IMR-90 (cell line): ENCODE data around the gene MCF2L.

ENCODE experiments used
- BHLHE40 ChIP-seq: fragments of 150-350 bp; IDR thresholded peaks from 2 replicates; pipeline ENCODE4 v1.6.1; 2016; ENCODE audit warnings: mild to moderate bottlenecking, low read depth, low read length
- CEBPB ChIP-seq: IDR thresholded peaks from 2 replicates; pipeline ENCODE4 v1.6.1; 2012; ENCODE audit warnings: low read depth, low read length, improper control_type of control experiment
- CTCF ChIP-seq: conservative IDR thresholded peaks from 2 replicates; pipeline ENCODE4 v1.5.1; 2012; ENCODE audit warnings: mild to moderate bottlenecking, low read depth, low read length, improper control_type of control experiment
- MAFK ChIP-seq: IDR thresholded peaks from 2 replicates; pipeline ENCODE4 v1.6.1; 2012; ENCODE audit warnings: low read depth, low read length, improper control_type of control experiment
- MXI1 ChIP-seq: IDR thresholded peaks from 2 replicates; pipeline ENCODE4 v1.6.1; 2012; ENCODE audit warnings: low read depth, mild to moderate bottlenecking, low read length, moderate library complexity, borderline replicate concordance
- POLR2A ChIP-seq: IDR thresholded peaks from 2 replicates; pipeline ENCODE4 v1.6.1; 2012; ENCODE audit warnings: mild to moderate bottlenecking, low read depth, low read length
- RAD21 ChIP-seq: IDR thresholded peaks from 2 replicates; pipeline ENCODE4 v1.6.1; 2012; ENCODE audit warnings: low read length, improper control_type of control experiment
- RCOR1 ChIP-seq: IDR thresholded peaks from 2 replicates; pipeline ENCODE4 v1.6.1; 2012; ENCODE audit warnings: mild to moderate bottlenecking, low read length, improper control_type of control experiment; ENCODE audit not compliant: insufficient replicate concordance
- RFX5 ChIP-seq: IDR thresholded peaks from 2 replicates; pipeline ENCODE4 v1.8.0; 2012; ENCODE audit warnings: low read depth, mild to moderate bottlenecking, low read length, moderate library complexity
- SMC3 ChIP-seq: fragments of 150-350 bp; IDR thresholded peaks from 2 replicates; pipeline ENCODE4 v1.6.1; 2016; ENCODE audit warnings: low read depth, mild to moderate bottlenecking, antibody characterized with exemption, low read length, moderate library complexity
- USF2 ChIP-seq: fragments of 150-350 bp; IDR thresholded peaks from 2 replicates; pipeline ENCODE4 v1.6.1; 2017; ENCODE audit warnings: mild to moderate bottlenecking, antibody characterized with exemption, low read length, low read depth

- no peak for TF ChIP-seq CTCF
- TF ChIP-seq POLR2A: no peak
- TF ChIP-seq MXI1: no peak
- TF ChIP-seq RFX5: no peak
- no peak for TF ChIP-seq USF2
- TF ChIP-seq SMC3: no peak
- no peak for TF ChIP-seq RAD21
- no peak for TF ChIP-seq RCOR1
- TF ChIP-seq MAFK: no peak
- TF ChIP-seq CEBPB: no peak
- TF ChIP-seq BHLHE40: no peak
Measured at GRCh38 chr13:113052206-113052605, 83.2 kb downstream of the MCF2L start.
